K562 (cell line): ENCODE results near the gene UBXN10.

Source experiments
- CSDE1 ChIP-seq, 2 experiments: fragments of 450-650 bp; IDR thresholded peaks; 2 replicates each; pipeline ENCODE4 v1.6.1; 2016; ENCODE audit warnings: mild to moderate bottlenecking in 1 of 2
- NRF1 ChIP-seq, 2 experiments: fragments of 450-650 bp; IDR thresholded peaks in 1 of 2; conservative IDR thresholded peaks in 1 of 2; 2 replicates each; pipeline ENCODE4 v1.6.1; 2014; ENCODE audit warnings: mild to moderate bottlenecking in 2 of 2
- RAD21 ChIP-seq, 2 experiments: fragments of 250-450 bp in 1 of 2; fragments of 450-650 bp in 1 of 2; sonication (Bioruptor Pico) in 1 of 2; formaldehyde crosslinking in 1 of 2; IDR thresholded peaks in 1 of 2; conservative IDR thresholded peaks in 1 of 2; 2 replicates each; pipeline versions ENCODE4 v1.4.0 to v1.8.0; 2020 to 2022; ENCODE audit warnings: mild to moderate bottlenecking in 2 of 2, moderate library complexity in 1 of 2
- RCOR1 ChIP-seq, 2 experiments: IDR thresholded peaks; 2 replicates each; pipeline ENCODE4 v1.6.1; 2012; ENCODE audit warnings: low read depth in 2 of 2, low read length in 2 of 2, borderline replicate concordance in 1 of 2, improper control_type of control experiment in 1 of 2
- ZNF57 ChIP-seq: fragments of 450-650 bp; formaldehyde crosslinking; IDR thresholded peaks from 2 replicates; pipeline ENCODE4 v1.4.0; 2020; ENCODE audit warnings: mild to moderate bottlenecking, moderate library complexity
- TF ChIP-seq, protein P1 (sequence below), 2 experiments: fragments of 450-650 bp in 1 of 2; sonication (generic) in 1 of 2; formaldehyde crosslinking in 1 of 2; IDR thresholded peaks in 1 of 2; conservative IDR thresholded peaks in 1 of 2; 2 replicates each; pipeline versions ENCODE4 v1.6.1 to v1.8.1; 2016 to 2023; ENCODE audit warnings: mild to moderate bottlenecking in 2 of 2, moderate library complexity in 2 of 2, inconsistent platforms in 1 of 2, missing genetic modification reagents in 1 of 2
- TF ChIP-seq, protein P2 (sequence below), 3 experiments: IDR thresholded peaks in 2 of 3; conservative IDR thresholded peaks in 1 of 3; 2 replicates each; pipeline ENCODE4 v1.5.1; 2011 to 2012; ENCODE audit warnings: low read length in 3 of 3, mild to moderate bottlenecking in 3 of 3, control low read depth in 2 of 3, improper control_type of control experiment in 1 of 3, inconsistent platforms in 1 of 3, low read depth in 1 of 3, mixed read lengths in 1 of 3, moderate library complexity in 1 of 3; ENCODE audit not compliant: insufficient read depth in 2 of 3

GRCh38 chr1:20191266-20191825 is 5.5 kb downstream of the UBXN10 start:
- TF ChIP-seq, protein P1, sequence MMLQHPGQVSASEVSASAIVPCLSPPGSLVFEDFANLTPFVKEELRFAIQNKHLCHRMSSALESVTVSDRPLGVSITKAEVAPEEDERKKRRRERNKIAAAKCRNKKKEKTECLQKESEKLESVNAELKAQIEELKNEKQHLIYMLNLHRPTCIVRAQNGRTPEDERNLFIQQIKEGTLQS (IDR thresholded peaks at IDR 0.05): no peak
- TF ChIP-seq, protein P1 (CRISPR knock-in tag; conservative IDR thresholded peaks at IDR 0.05): no peak
- TF ChIP-seq RCOR1 (IDR thresholded peaks at IDR 0.05; ENCODE audit: borderline replicate concordance in 1 of 2, low read depth in 2 of 2, low read length in 2 of 2) (no peak), CSDE1 (IDR thresholded peaks at IDR 0.05) (no peak), RAD21 (CRISPR knock-in tag; conservative IDR thresholded peaks at IDR 0.05 in 1 of 2, IDR thresholded peaks at IDR 0.05 in 1 of 2) (no peak), ZNF57 (no peak), NRF1 (conservative IDR thresholded peaks at IDR 0.05 in 1 of 2, IDR thresholded peaks at IDR 0.05 in 1 of 2) (no peak)
- TF ChIP-seq, protein P2, sequence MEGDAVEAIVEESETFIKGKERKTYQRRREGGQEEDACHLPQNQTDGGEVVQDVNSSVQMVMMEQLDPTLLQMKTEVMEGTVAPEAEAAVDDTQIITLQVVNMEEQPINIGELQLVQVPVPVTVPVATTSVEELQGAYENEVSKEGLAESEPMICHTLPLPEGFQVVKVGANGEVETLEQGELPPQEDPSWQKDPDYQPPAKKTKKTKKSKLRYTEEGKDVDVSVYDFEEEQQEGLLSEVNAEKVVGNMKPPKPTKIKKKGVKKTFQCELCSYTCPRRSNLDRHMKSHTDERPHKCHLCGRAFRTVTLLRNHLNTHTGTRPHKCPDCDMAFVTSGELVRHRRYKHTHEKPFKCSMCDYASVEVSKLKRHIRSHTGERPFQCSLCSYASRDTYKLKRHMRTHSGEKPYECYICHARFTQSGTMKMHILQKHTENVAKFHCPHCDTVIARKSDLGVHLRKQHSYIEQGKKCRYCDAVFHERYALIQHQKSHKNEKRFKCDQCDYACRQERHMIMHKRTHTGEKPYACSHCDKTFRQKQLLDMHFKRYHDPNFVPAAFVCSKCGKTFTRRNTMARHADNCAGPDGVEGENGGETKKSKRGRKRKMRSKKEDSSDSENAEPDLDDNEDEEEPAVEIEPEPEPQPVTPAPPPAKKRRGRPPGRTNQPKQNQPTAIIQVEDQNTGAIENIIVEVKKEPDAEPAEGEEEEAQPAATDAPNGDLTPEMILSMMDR (IDR thresholded peaks at IDR 0.05 in 2 of 3, conservative IDR thresholded peaks at IDR 0.05 in 1 of 3; ENCODE audit: insufficient read depth in 2 of 3, low read depth in 1 of 3, low read length in 3 of 3): no peak
